ENCODE results near the gene OLA1. TPM values are rescaled to one million over a fixed set of nuclear protein-coding genes. Genes with fewer than 3 reads are reported as not detected.

The OLA1 gene
- total and polyA plus RNA-seq, 2 of the 13 experiments (the other 11 are each of a cell fraction or from before 2014, with no cell fraction given) = 153 to 241 TPM

DNA sequence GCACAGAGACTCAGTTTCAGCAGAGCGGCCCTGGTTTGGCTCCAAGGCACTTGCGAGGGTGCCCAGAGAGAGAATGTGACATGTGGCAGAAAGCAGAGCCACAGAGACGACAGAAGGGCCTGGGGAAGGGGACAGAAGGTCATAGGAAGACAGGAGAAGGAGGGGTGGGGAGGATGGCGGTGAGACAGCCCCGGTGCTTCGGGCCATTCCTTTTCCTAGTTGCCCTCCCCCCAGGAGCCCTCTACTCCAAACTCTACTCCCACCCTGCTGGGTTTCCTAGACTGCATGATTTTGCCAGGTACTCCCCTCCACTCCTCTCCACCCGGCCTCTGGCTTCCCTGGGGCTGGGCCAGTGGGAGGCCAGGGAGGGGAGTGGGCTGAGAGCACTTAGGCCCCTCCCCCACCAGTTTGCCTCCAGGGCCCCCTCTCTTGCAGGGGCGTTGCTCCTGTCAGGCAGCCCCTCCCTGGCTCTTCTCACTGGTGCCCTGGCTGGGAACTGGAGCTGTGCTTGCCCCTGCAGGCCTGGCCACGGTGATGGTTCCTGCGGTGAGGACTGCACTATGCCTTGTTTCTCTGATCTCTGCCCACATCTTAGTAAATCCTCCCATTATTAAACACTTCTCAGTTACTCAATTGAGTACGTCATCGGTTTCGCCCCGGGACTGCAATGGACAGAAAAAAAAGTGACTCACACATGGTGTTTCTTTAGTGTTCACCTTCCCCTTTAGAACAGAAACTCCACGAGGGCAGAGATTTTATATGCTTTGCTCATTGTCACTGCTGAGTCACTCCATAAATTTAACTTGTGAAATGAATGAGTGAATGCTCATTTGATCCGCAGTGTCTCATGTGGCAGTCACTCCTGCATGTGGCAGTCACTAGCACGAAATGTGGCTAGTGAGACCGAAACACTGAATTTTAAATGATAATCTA is 224.5 kb downstream of the OLA1 start (continued):
- TF ChIP-seq, protein P1, sequence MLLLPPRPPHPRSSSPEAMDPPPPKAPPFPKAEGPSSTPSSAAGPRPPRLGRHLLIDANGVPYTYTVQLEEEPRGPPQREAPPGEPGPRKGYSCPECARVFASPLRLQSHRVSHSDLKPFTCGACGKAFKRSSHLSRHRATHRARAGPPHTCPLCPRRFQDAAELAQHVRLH (CRISPR knock-in tag; IDR thresholded peaks at IDR 0.05; ENCODE audit: borderline replicate concordance, low read depth) = no peak
- TF ChIP-seq MEIS2 (CRISPR knock-in tag; IDR thresholded peaks at IDR 0.05) = 0 out of 2 replicates have a peak, but pooled peaks have one; percentile 25
- TF ChIP-seq, protein P2, sequence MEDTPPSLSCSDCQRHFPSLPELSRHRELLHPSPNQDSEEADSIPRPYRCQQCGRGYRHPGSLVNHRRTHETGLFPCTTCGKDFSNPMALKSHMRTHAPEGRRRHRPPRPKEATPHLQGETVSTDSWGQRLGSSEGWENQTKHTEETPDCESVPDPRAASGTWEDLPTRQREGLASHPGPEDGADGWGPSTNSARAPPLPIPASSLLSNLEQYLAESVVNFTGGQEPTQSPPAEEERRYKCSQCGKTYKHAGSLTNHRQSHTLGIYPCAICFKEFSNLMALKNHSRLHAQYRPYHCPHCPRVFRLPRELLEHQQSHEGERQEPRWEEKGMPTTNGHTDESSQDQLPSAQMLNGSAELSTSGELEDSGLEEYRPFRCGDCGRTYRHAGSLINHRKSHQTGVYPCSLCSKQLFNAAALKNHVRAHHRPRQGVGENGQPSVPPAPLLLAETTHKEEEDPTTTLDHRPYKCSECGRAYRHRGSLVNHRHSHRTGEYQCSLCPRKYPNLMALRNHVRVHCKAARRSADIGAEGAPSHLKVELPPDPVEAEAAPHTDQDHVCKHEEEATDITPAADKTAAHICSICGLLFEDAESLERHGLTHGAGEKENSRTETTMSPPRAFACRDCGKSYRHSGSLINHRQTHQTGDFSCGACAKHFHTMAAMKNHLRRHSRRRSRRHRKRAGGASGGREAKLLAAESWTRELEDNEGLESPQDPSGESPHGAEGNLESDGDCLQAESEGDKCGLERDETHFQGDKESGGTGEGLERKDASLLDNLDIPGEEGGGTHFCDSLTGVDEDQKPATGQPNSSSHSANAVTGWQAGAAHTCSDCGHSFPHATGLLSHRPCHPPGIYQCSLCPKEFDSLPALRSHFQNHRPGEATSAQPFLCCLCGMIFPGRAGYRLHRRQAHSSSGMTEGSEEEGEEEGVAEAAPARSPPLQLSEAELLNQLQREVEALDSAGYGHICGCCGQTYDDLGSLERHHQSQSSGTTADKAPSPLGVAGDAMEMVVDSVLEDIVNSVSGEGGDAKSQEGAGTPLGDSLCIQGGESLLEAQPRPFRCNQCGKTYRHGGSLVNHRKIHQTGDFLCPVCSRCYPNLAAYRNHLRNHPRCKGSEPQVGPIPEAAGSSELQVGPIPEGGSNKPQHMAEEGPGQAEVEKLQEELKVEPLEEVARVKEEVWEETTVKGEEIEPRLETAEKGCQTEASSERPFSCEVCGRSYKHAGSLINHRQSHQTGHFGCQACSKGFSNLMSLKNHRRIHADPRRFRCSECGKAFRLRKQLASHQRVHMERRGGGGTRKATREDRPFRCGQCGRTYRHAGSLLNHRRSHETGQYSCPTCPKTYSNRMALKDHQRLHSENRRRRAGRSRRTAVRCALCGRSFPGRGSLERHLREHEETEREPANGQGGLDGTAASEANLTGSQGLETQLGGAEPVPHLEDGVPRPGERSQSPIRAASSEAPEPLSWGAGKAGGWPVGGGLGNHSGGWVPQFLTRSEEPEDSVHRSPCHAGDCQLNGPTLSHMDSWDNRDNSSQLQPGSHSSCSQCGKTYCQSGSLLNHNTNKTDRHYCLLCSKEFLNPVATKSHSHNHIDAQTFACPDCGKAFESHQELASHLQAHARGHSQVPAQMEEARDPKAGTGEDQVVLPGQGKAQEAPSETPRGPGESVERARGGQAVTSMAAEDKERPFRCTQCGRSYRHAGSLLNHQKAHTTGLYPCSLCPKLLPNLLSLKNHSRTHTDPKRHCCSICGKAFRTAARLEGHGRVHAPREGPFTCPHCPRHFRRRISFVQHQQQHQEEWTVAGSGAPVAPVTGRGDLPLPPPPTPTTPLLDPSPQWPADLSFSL (CRISPR knock-in tag; IDR thresholded peaks at IDR 0.05) = no peak
- TF ChIP-seq, protein P3, sequence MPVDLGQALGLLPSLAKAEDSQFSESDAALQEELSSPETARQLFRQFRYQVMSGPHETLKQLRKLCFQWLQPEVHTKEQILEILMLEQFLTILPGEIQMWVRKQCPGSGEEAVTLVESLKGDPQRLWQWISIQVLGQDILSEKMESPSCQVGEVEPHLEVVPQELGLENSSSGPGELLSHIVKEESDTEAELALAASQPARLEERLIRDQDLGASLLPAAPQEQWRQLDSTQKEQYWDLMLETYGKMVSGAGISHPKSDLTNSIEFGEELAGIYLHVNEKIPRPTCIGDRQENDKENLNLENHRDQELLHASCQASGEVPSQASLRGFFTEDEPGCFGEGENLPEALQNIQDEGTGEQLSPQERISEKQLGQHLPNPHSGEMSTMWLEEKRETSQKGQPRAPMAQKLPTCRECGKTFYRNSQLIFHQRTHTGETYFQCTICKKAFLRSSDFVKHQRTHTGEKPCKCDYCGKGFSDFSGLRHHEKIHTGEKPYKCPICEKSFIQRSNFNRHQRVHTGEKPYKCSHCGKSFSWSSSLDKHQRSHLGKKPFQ (CRISPR knock-in tag; IDR thresholded peaks at IDR 0.05; ENCODE audit: insufficient replicate concordance) = no peak
- TF ChIP-seq DNMT3B (CRISPR knock-in tag; conservative IDR thresholded peaks at IDR 0.05) = peak; percentile 35; the same call in 1 of the 2 replicates
- TF ChIP-seq MTA1 (CRISPR knock-in tag; IDR thresholded peaks at IDR 0.05; ENCODE audit: borderline replicate concordance) = peak; percentile 70; the same call in 1 of the 2 replicates
- TF ChIP-seq, protein P4, sequence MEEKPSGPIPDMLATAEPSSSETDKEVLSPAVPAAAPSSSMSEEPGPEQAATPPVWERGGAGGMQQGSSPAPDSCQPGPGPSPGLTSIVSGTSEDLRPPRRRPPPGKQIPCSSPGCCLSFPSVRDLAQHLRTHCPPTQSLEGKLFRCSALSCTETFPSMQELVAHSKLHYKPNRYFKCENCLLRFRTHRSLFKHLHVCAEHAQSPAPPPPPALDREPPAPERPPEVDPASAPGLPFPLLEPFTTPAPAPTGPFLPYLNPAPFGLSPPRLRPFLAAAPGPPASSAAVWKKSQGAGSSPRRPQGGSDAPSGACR (CRISPR knock-in tag; IDR thresholded peaks at IDR 0.05) = no peak
- TF ChIP-seq ZNF598 (CRISPR knock-in tag; IDR thresholded peaks at IDR 0.05; ENCODE audit: borderline replicate concordance) = no peak
- TF ChIP-seq MXI1 (IDR thresholded peaks at IDR 0.05; ENCODE audit: borderline replicate concordance, low read depth, low read length) = 0 out of 3 replicates have a peak, but pooled peaks have one; percentile 23
- peak; percentile 54; the same call in 1 of the 2 replicates for TF ChIP-seq ZNF263 (CRISPR knock-in tag; IDR thresholded peaks at IDR 0.05)
- peak; percentile 39 for TF ChIP-seq ZFY (CRISPR knock-in tag; IDR thresholded peaks at IDR 0.05)
- TF ChIP-seq FOXC1 (CRISPR knock-in tag; IDR thresholded peaks at IDR 0.05; ENCODE audit: borderline replicate concordance) = 0 out of 2 replicates have a peak, but pooled peaks have one; percentile 20
- TF ChIP-seq ZNF34 (CRISPR knock-in tag; IDR thresholded peaks at IDR 0.05; ENCODE audit: borderline replicate concordance) = 0 out of 2 replicates have a peak, but pooled peaks have one; percentile 36
- 0 out of 2 replicates have a peak, but pooled peaks have one; percentile 11 for TF ChIP-seq PPARG (CRISPR knock-in tag; conservative IDR thresholded peaks at IDR 0.05)
- 0 out of 2 replicates have a peak, but pooled peaks have one; percentile 54 for TF ChIP-seq RXRA (CRISPR knock-in tag; IDR thresholded peaks at IDR 0.05)
- 0 out of 2 replicates have a peak, but pooled peaks have one; percentile 34 for TF ChIP-seq ZNF44 (CRISPR knock-in tag; IDR thresholded peaks at IDR 0.05)
- TF ChIP-seq, protein P5, sequence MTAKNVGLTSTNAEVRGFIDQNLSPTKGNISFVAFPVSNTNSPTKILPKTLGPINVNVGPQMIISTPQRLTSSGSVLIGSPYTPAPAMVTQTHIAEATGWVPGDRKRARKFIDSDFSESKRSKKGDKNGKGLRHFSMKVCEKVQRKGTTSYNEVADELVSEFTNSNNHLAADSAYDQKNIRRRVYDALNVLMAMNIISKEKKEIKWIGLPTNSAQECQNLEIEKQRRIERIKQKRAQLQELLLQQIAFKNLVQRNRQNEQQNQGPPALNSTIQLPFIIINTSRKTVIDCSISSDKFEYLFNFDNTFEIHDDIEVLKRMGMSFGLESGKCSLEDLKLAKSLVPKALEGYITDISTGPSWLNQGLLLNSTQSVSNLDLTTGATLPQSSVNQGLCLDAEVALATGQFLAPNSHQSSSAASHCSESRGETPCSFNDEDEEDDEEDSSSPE (CRISPR knock-in tag; IDR thresholded peaks at IDR 0.05) = no peak
- no peak for TF ChIP-seq ZNF12 (CRISPR knock-in tag; IDR thresholded peaks at IDR 0.05)

Data from HepG2 (cell line).